ENCODE measurements around the gene TSPAN9.

- no peak for TF ChIP-seq EZH2 (IDR thresholded peaks at IDR 0.05)
- TF ChIP-seq POLR2AphosphoS5 (IDR thresholded peaks at IDR 0.05; ENCODE audit: borderline replicate concordance, low read depth, low read length) = no peak
- TF ChIP-seq FOXP2 (optimal IDR thresholded peaks at IDR 0.05; ENCODE audit: control extremely low read depth, extremely low read length, insufficient read depth) = no peak
Observed at GRCh38 chr12:3061059-3061458, 16.1 kb upstream of the TSPAN9 start.

Measured in SK-N-MC (cell line).